Measurements from ENCODE around the gene SSBP3.

DNA sequence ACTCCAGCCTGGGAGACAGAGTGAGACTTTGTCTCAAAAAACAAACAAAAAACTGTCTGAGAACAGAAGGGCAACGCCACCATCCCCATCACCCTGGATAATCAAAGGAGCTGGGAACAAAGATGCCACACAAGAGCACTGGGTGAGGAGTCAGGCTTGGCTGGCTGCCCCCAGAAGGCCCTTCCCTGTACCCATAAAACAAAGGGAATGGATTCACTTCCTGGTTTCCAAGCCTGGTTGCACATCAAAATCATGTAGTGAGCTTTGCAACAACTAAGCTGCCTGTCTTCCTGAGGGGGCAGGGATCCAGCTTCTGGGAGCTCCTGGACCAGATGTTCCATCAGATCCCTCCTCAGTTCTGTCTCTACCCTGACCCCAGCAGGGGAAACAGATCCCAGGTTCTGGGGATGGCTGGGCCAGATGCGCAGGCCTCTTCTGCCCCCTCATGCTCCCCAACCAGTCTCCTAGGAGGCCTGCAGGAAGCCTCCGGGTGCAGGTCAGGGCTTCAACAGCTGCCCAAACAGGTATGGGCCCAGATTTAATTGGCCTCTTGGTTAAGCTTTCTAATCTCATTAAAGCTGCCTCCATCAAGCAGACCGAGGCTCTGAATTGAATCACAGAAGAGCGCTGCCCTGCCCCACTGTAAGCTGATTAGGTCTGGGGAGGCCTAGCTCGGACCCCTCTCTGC is 108.5 kb downstream of the SSBP3 start:
- TF ChIP-seq ARNTL (CRISPR knock-in tag; IDR thresholded peaks at IDR 0.05; ENCODE audit: borderline replicate concordance, low read depth) (no peak), BACH2 (CRISPR knock-in tag; IDR thresholded peaks at IDR 0.05; ENCODE audit: borderline replicate concordance) (no peak), ZFP30 (CRISPR knock-in tag; IDR thresholded peaks at IDR 0.05) (no peak)
- TF ChIP-seq, protein P1, sequence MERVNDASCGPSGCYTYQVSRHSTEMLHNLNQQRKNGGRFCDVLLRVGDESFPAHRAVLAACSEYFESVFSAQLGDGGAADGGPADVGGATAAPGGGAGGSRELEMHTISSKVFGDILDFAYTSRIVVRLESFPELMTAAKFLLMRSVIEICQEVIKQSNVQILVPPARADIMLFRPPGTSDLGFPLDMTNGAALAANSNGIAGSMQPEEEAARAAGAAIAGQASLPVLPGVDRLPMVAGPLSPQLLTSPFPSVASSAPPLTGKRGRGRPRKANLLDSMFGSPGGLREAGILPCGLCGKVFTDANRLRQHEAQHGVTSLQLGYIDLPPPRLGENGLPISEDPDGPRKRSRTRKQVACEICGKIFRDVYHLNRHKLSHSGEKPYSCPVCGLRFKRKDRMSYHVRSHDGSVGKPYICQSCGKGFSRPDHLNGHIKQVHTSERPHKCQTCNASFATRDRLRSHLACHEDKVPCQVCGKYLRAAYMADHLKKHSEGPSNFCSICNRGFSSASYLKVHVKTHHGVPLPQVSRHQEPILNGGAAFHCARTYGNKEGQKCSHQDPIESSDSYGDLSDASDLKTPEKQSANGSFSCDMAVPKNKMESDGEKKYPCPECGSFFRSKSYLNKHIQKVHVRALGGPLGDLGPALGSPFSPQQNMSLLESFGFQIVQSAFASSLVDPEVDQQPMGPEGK (CRISPR knock-in tag; IDR thresholded peaks at IDR 0.05; ENCODE audit: borderline replicate concordance) = no peak

Measured in SK-N-SH treated with all-trans-retinoic acid at 6 μM for 48 hours (cell line).